H9 (cell line): ENCODE results near the gene TYW5. TPM values are rescaled to one million over a fixed set of nuclear protein-coding genes. Genes with fewer than 3 reads are reported as not detected.

Experiments used
- DNase-seq: peaks from one replicate; pipeline ENCODE4 v3.0.0-alpha.2; 2017
- H2AFZ ChIP-seq: one replicate; pipeline ENCODE4 v1.6.1; 2013; ENCODE audit warnings: mild to moderate bottlenecking, low read length, control low read depth, moderate library complexity
- H2AK5ac ChIP-seq: 2 replicates; pipeline ENCODE4 v1.6.1; 2013; ENCODE audit warnings: low read length, control low read depth, mixed read lengths; ENCODE audit not compliant: insufficient read length
- H2BK120ac ChIP-seq: one replicate; pipeline ENCODE4 v1.6.1; 2013; ENCODE audit warnings: low read depth, mild to moderate bottlenecking, low read length, control low read depth, inconsistent platforms; ENCODE audit not compliant: poor library complexity, severe bottlenecking
- H2BK12ac ChIP-seq: 2 replicates; pipeline ENCODE4 v1.6.1; 2013; ENCODE audit warnings: low read length, control low read depth, mixed read lengths, low read depth; ENCODE audit not compliant: insufficient read length
- H2BK15ac ChIP-seq: 2 replicates; pipeline ENCODE4 v1.6.1; 2013; ENCODE audit warnings: low read depth, low read length, control low read depth
- H2BK20ac ChIP-seq: one replicate; pipeline ENCODE4 v1.6.1; 2013; ENCODE audit warnings: low read depth, mild to moderate bottlenecking, low read length, control low read depth, inconsistent platforms; ENCODE audit not compliant: poor library complexity, severe bottlenecking
- H2BK5ac ChIP-seq: 2 replicates; pipeline ENCODE4 v1.6.1; 2013; ENCODE audit warnings: low read length, control low read depth, mixed read lengths; ENCODE audit not compliant: insufficient read length
- H3K14ac ChIP-seq: 2 replicates; pipeline ENCODE4 v1.6.1; 2013; ENCODE audit warnings: low read length, control low read depth; ENCODE audit not compliant: insufficient read depth
- H3K18ac ChIP-seq: 2 replicates; pipeline ENCODE4 v1.6.1; 2013; ENCODE audit warnings: low read depth, mild to moderate bottlenecking, mixed read lengths, low read length, control low read depth; ENCODE audit not compliant: insufficient read length
- H3K23ac ChIP-seq: 2 replicates; pipeline ENCODE4 v1.6.1; 2013; ENCODE audit warnings: low read length, control low read depth, mixed read lengths, low read depth; ENCODE audit not compliant: insufficient read length
- H3K23me2 ChIP-seq: 2 replicates; pipeline ENCODE4 v1.6.1; 2013; ENCODE audit warnings: low read depth, mild to moderate bottlenecking, mixed read lengths, low read length, control low read depth; ENCODE audit not compliant: insufficient read length, poor library complexity, severe bottlenecking
- H3K27ac ChIP-seq: 2 replicates; pipeline ENCODE4 v1.5.1; 2013; ENCODE audit warnings: low read length, control low read depth, mixed read lengths, low read depth; ENCODE audit not compliant: insufficient read length
- H3K27me3 ChIP-seq: 2 replicates; pipeline ENCODE4 v1.6.1; 2013; ENCODE audit warnings: low read length, control low read depth, inconsistent platforms; ENCODE audit not compliant: insufficient read depth
- H3K4ac ChIP-seq: 2 replicates; pipeline ENCODE4 v1.6.1; 2013; ENCODE audit warnings: low read depth, mild to moderate bottlenecking, control low read depth, inconsistent platforms, low read length, moderate library complexity
- H3K4me1 ChIP-seq: 2 replicates; pipeline ENCODE4 v1.6.1; 2013; ENCODE audit warnings: low read length, control low read depth, inconsistent platforms; ENCODE audit not compliant: insufficient read depth
- H3K4me2 ChIP-seq: 2 replicates; pipeline ENCODE4 v1.6.1; 2013; ENCODE audit warnings: low read length, control low read depth, mixed read lengths; ENCODE audit not compliant: insufficient read length, insufficient read depth
- H3K56ac ChIP-seq: 2 replicates; pipeline ENCODE4 v1.6.1; 2013; ENCODE audit warnings: low read depth, mild to moderate bottlenecking, mixed read lengths, low read length, control low read depth; ENCODE audit not compliant: insufficient read length
- H3K79me1 ChIP-seq: 2 replicates; pipeline ENCODE4 v1.6.1; 2013; ENCODE audit warnings: low read depth, mild to moderate bottlenecking, moderate library complexity, low read length, control low read depth, inconsistent platforms; ENCODE audit not compliant: insufficient read depth, poor library complexity, severe bottlenecking
- H3K79me2 ChIP-seq: 2 replicates; pipeline ENCODE4 v1.6.1; 2013; ENCODE audit warnings: low read length, control low read depth, inconsistent platforms; ENCODE audit not compliant: insufficient read depth
- H3K9ac ChIP-seq: 2 replicates; pipeline ENCODE4 v1.6.1; 2013; ENCODE audit warnings: low read length, control low read depth, mixed read lengths; ENCODE audit not compliant: insufficient read length; ENCODE audit errors: extremely low read depth
- H3K9me3 ChIP-seq: one replicate; pipeline ENCODE4 v1.6.1; 2013; ENCODE audit warnings: low read depth, low read length, inconsistent platforms; ENCODE audit not compliant: control insufficient read depth
- H3T11ph ChIP-seq: one replicate; pipeline ENCODE4 v1.6.1; 2013; ENCODE audit warnings: mild to moderate bottlenecking, low read length, control low read depth, inconsistent platforms
- H4K20me1 ChIP-seq: one replicate; pipeline ENCODE4 v1.6.1; 2013; ENCODE audit not compliant: control insufficient read depth, insufficient read length, insufficient read depth
- H4K5ac ChIP-seq: 2 replicates; pipeline ENCODE4 v1.6.1; 2013; ENCODE audit warnings: low read depth, mild to moderate bottlenecking, mixed read lengths, low read length, control low read depth; ENCODE audit not compliant: insufficient read length
- H4K8ac ChIP-seq: replicated peaks from 2 replicates; pipeline ENCODE4 v1.6.1; 2013; ENCODE audit warnings: low read length, control low read depth, mixed read lengths, low read depth; ENCODE audit not compliant: insufficient read length
- H4K91ac ChIP-seq: 2 replicates; pipeline ENCODE4 v1.6.1; 2013; ENCODE audit warnings: low read depth, mild to moderate bottlenecking, moderate library complexity, mixed read lengths, low read length, control low read depth; ENCODE audit not compliant: insufficient read length
- H3K27ac Mint-ChIP-seq, 3 experiments: 2 replicates in 2 of 3; 3 replicates in 1 of 3; pipeline ENCODE4 v1.8.0; 2020 to 2021; ENCODE audit warnings: mixed read lengths in 3 of 3, mild to moderate bottlenecking in 1 of 3, moderate library complexity in 1 of 3
- H3K27me3 Mint-ChIP-seq: 2 replicates; pipeline ENCODE4 v1.8.0; 2021; ENCODE audit warnings: low read depth, mild to moderate bottlenecking, moderate library complexity, mixed read lengths
- H3K36me3 Mint-ChIP-seq, 3 experiments: 2 replicates in 2 of 3; 3 replicates in 1 of 3; pipeline ENCODE4 v1.8.0; 2020 to 2021; ENCODE audit warnings: low read depth in 3 of 3, mixed read lengths in 3 of 3; ENCODE audit not compliant: insufficient read depth in 1 of 3
- H3K4me1 Mint-ChIP-seq, 2 experiments: 2 replicates each; pipeline ENCODE4 v1.8.0; 2020; ENCODE audit warnings: mixed read lengths in 2 of 2
- H3K4me3 Mint-ChIP-seq, 2 experiments: 2 replicates in 1 of 2; 3 replicates in 1 of 2; pipeline ENCODE4 v1.8.0; 2020 to 2021; ENCODE audit warnings: mild to moderate bottlenecking in 2 of 2, mixed read lengths in 2 of 2, moderate library complexity in 1 of 2
- H3K9me3 Mint-ChIP-seq, 2 experiments: 2 replicates in 1 of 2; 3 replicates in 1 of 2; pipeline ENCODE4 v1.8.0; 2020; ENCODE audit warnings: mild to moderate bottlenecking in 2 of 2, mixed read lengths in 2 of 2, moderate library complexity in 1 of 2
- CTCF ChIP-seq: fragments of 200-600 bp; sonication (generic); conservative IDR thresholded peaks from 3 replicates; pipeline ENCODE4 v1.8.0; 2021; ENCODE audit warnings: antibody characterized with exemption, mild to moderate bottlenecking
- total RNA-seq: library from RNA; stranded (reverse); gene quantifications from 2 replicates; pipeline ENCODE4 v1.2.1, GENCODE V29; 2021

The TYW5 gene
- total RNA-seq, 1 experiment from 2014 or later, result 17.7 TPM

DNA sequence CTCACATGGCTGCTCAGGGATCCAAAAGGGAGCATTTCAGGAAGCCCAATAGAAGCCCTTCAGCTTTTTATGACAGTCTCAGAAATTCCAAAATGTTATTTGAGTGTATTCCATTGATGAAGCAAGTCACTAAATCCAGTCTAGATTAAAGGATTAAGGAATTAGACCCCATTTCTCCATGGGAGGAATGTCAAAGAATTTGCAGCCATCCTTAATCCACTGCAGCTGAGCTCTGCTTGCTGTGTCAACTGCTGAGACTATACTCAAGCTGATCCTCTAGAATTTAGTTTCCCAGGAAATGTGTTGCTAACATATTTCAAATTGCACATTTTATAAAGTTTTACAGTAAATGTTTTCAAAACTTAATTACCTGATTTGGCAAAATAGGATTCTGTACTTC lies 72.6 kb downstream of the TYW5 start:
- Histone ChIP-seq H3K27ac (no peak overlapping the region), H4K91ac (no peak overlapping the region), H2BK20ac (no peak overlapping the region), H2BK5ac (no peak overlapping the region), H3K18ac (no peak overlapping the region), H2AFZ (no peak overlapping the region), H3K4me1 (no peaks in the 10 kb centered on the region), H4K8ac (no peak overlapping the region), H3T11ph (no peak overlapping the region), H3K56ac (no peak overlapping the region), H3K79me2 (no peaks in the 10 kb centered on the region), H3K79me1 (no peaks in the 10 kb centered on the region), H3K27me3 (no peaks in the 10 kb centered on the region), H2BK120ac (no peak overlapping the region), H2BK12ac (no peak overlapping the region), H3K9me3 (no peaks in the 10 kb centered on the region), H3K14ac (no peak overlapping the region), H3K9ac (no peak overlapping the region), H3K4me2 (no peak overlapping the region), H3K23ac (no peak overlapping the region), H2AK5ac (no peak overlapping the region), H2BK15ac (no peak overlapping the region), H4K5ac (no peak overlapping the region), H4K20me1 (no peaks in the 10 kb centered on the region), H3K23me2 (no peaks in the 10 kb centered on the region), H3K4ac (no peak overlapping the region)
- Mint-ChIP-seq H3K4me3 (no peak overlapping the region), H3K27me3 (no peaks in the 10 kb centered on the region), H3K9me3 (peaks cover 4 to 8% of the 10 kb centered on the region in 2 experiments), H3K36me3 (peaks cover 0 to 13% (median 9%) of the 10 kb centered on the region in 3 experiments; a peak in 5 of 7 replicates), H3K27ac (no peak overlapping the region), H3K4me1 (peaks cover 5 to 6% of the 10 kb centered on the region in 2 experiments; a peak in 3 of 4 replicates)
- TF ChIP-seq CTCF, result no peak
- no peak for DNase-seq

Other genes with a start within 250 kb of the TYW5 start
- gene FTCDNL1, start 104.3 kb downstream of the TYW5 start, total RNA-seq, result 0.81 and 2.0 TPM in 2 replicates
- gene C2orf69, start 44.2 kb downstream of the TYW5 start, total RNA-seq, result 22.0 and 22.6 TPM in 2 replicates
- gene MAIP1, start 91 bp upstream of the TYW5 start, total RNA-seq, result 28.6 and 32.3 TPM in 2 replicates